Left lung (tissue), 10 donors: ENCODE results near the gene ZFHX3. TPM values are rescaled to one million over a fixed set of nuclear protein-coding genes. Genes with fewer than 3 reads are reported as not detected.

ENCODE experiments used
- ATAC-seq: fragments of 200-7000 bp; cut with Tn5 transposase; one replicate; pipeline ENCODE4 v1.9.1; 2020; ENCODE audit warnings: moderate library complexity
- DNase-seq, 4 donors: peaks; one replicate each; pipeline ENCODE4 v3.0.0-alpha.2; 2013 to 2020
- H3K27ac ChIP-seq, 2 donors: fragments of 200-600 bp; sonication (generic) in 1 of 2; one replicate each; pipeline versions ENCODE4 v1.5.0 to v1.8.0; 2020 to 2021
- H3K27me3 ChIP-seq, 2 donors: fragments of 200-600 bp; sonication (generic) in 1 of 2; one replicate each; pipeline versions ENCODE4 v1.5.0 to v1.8.0; 2020 to 2021
- H3K36me3 ChIP-seq, 2 donors: fragments of 200-600 bp; sonication (generic) in 1 of 2; one replicate each; pipeline versions ENCODE4 v1.5.0 to v1.8.0; 2020 to 2021
- H3K4me1 ChIP-seq, 2 donors: fragments of 200-600 bp; one replicate each; pipeline ENCODE4 v1.8.0; 2021
- H3K4me3 ChIP-seq, 2 donors: fragments of 200-600 bp; sonication (generic) in 1 of 2; one replicate each; pipeline versions ENCODE4 v1.5.0 to v1.8.0; 2020 to 2021; ENCODE audit warnings: mild to moderate bottlenecking in 1 of 2
- H3K9me3 ChIP-seq, 2 donors: fragments of 200-600 bp; sonication (generic) in 1 of 2; one replicate each; pipeline versions ENCODE4 v1.5.0 to v1.8.0; 2020 to 2021
- intact Hi-C, 2 donors: fragments of 100-400 bp; cut with DNase I; formaldehyde crosslinking; loops; one replicate each; pipeline versions ENCODE4 v1.11.2 to v1.14.2; 2022
- polyA plus RNA-seq, 6 donors: library from polyadenylated mRNA; unstranded; fragments of 120-200 nt; gene quantifications; one replicate each; pipeline ENCODE4 v1.2.1, GENCODE V29; 2013; ENCODE audit not compliant: insufficient read length in 6 of 6
- total RNA-seq, 2 donors: library from RNA; stranded (reverse); fragmentation: NEBNext Ultra II Directional; extraction: Animal tissue kit (Norgen Biotek cat#: 25700); gene quantifications; one replicate each; pipeline ENCODE4 v1.2.1, GENCODE V29; 2021
- TF ChIP-seq, protein P1 (sequence below), 2 donors: fragments of 200-600 bp; sonication (generic) in 1 of 2; IDR thresholded peaks; one replicate each; pipeline versions ENCODE4 v1.5.0 to v1.8.0; 2021; ENCODE audit warnings: antibody characterized with exemption in 2 of 2
- donor health status: DM: no; HTN: yes; CAD: no.
- donor health status: DM: no; HTN: no; CAD: no.

The ZFHX3 gene
- total and polyA plus RNA-seq, 8 donors: 21.4 to 34.7 (median 32.2) TPM

DNA sequence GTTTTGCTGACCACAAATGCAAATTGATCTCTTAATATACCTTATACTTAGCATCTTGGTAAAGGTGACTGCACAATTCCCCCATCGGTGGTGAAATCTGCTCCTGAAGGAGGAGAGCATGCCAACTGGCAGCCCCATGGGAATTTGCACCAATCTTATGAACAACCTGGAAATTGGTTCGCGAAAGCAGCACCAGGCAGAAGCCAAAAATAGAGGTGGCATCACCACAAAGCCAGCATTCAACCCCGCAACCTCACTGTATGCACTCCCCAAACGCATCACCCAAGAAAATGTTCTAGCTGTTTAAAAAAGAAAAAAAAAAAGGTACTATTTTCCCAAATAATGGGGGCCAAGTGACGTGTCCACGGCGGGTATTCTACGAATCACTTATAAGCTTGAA, 213.4 kb downstream of the ZFHX3 start:
- Histone ChIP-seq H3K36me3 (no peaks in the 10 kb centered on the region), H3K27ac (no peak overlapping the region), H3K9me3 (no peaks in the 10 kb centered on the region), H3K4me1 (no peaks in the 10 kb centered on the region), H3K27me3 (no peaks in the 10 kb centered on the region), H3K4me3 (no peak overlapping the region)
- intact Hi-C loops: loop anchor here in 1 of 2 donors (10.0 kb wide), 1 partner anchor 230 kb away; no protein-coding TSS in a partner anchor
- DNase-seq: no peak
- TF ChIP-seq, protein P1, sequence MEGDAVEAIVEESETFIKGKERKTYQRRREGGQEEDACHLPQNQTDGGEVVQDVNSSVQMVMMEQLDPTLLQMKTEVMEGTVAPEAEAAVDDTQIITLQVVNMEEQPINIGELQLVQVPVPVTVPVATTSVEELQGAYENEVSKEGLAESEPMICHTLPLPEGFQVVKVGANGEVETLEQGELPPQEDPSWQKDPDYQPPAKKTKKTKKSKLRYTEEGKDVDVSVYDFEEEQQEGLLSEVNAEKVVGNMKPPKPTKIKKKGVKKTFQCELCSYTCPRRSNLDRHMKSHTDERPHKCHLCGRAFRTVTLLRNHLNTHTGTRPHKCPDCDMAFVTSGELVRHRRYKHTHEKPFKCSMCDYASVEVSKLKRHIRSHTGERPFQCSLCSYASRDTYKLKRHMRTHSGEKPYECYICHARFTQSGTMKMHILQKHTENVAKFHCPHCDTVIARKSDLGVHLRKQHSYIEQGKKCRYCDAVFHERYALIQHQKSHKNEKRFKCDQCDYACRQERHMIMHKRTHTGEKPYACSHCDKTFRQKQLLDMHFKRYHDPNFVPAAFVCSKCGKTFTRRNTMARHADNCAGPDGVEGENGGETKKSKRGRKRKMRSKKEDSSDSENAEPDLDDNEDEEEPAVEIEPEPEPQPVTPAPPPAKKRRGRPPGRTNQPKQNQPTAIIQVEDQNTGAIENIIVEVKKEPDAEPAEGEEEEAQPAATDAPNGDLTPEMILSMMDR (IDR thresholded peaks at IDR 0.05): no peak
- ATAC-seq: no peak

DNA sequence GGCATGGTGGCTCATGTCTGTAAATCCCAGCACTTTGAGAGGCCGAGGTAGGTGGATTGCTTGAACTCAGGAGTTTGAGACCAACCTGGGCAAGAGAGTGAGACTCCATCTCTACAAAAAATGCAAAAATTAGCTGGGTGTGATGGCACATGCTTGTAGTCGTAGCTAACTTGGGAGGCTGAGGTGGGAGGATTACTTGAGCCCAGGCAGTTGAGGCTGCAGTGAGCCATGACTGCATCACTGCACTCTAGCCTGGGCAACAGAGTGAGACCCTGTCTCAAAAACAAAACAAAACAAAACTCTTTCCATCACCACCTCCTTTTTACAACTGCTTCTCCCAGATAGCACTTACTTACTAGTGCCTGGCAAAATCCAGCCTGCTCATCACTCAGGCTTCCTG, 214.0 kb downstream of the ZFHX3 start:
- intact Hi-C loops: loop anchor here in 1 of 2 donors (10.0 kb wide), 1 partner anchor 231 kb away; no protein-coding TSS in a partner anchor
- no peaks in the 10 kb centered on the region for H3K4me1 ChIP-seq
- H3K27ac ChIP-seq: no peak overlapping the region
- TF ChIP-seq, protein P1 (IDR thresholded peaks at IDR 0.05): no peak
- no peaks in the 10 kb centered on the region for H3K27me3 ChIP-seq
- H3K9me3 ChIP-seq: no peaks in the 10 kb centered on the region
- H3K36me3 ChIP-seq: no peaks in the 10 kb centered on the region
- no peak overlapping the region for H3K4me3 ChIP-seq
- ATAC-seq (no peak), DNase-seq (no peak)

DNA sequence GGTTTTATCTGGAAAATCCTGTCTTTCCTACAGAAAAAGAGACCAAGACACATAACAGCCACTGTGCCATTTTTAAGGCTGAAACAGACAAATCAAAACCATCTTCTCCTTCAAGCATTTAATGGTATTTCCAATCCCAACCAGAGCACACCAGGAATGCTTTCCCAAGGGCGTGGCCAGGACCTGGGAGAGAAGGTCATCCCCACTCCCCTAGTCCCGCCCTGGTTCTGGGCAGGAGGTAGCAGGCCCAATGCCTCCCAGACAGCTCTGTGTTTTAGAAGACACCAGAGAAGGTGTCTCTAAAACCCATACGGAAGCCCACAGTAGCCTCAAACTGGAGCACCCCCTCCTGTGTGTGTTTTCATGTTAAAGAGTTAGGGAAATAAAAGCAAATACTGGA, 214.4 kb downstream of the ZFHX3 start:
- intact Hi-C loops: loop anchor here in 1 of 2 donors (10.0 kb wide), 1 partner anchor 231 kb away; no protein-coding TSS in a partner anchor
- ATAC-seq (no peak), DNase-seq (no peak)
- H3K4me3 ChIP-seq: no peak overlapping the region
- H3K36me3 ChIP-seq: no peaks in the 10 kb centered on the region
- no peaks in the 10 kb centered on the region for H3K4me1 ChIP-seq
- TF ChIP-seq, protein P1 (IDR thresholded peaks at IDR 0.05): no peak
- H3K27me3 ChIP-seq: no peaks in the 10 kb centered on the region
- H3K27ac ChIP-seq: no peak overlapping the region
- H3K9me3 ChIP-seq: no peaks in the 10 kb centered on the region

DNA sequence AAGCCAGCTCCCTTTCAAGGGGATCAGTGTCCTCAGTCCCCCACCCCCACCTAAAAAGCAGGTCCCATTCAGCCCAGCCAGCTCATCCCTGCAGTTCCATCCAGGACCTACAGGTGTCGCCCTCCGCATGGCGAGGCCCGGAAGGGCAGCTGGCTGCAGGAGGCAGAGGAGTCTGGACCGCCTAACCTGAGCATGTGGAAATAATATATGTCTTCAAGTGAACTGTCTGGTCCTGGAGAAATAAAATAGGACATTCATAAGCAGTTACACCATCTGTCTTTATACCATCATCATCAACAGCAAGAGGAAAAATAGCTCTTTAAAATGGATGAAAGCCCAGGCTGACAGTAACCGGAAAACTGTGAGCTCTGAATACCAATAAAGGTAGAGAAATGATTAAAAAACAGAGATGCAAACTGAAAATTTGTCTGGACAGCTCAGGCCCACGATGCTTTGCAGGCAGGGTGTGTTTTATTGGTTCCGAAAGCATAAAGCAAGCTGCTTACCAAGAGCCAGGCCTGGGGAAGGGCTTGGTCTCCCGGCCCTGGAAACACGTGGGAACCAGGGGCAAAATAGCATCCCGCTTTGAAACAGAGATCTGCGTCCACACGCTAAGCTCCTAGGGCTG, 215.2 kb downstream of the ZFHX3 start:
- no peak overlapping the region for H3K27ac ChIP-seq
- no peak overlapping the region for H3K4me3 ChIP-seq
- no peaks in the 10 kb centered on the region for H3K27me3 ChIP-seq
- DNase-seq (peak in 3 of 4 donors; percentile 76 to 94 (median 81)), ATAC-seq (peak; percentile 99)
- H3K9me3 ChIP-seq: no peaks in the 10 kb centered on the region
- TF ChIP-seq, protein P1 (IDR thresholded peaks at IDR 0.05): peak; percentile 93 to 94
- intact Hi-C loops: loop anchor here in 1 of 2 donors (10.0 kb wide), 1 partner anchor 232 kb away; no protein-coding TSS in a partner anchor
- no peaks in the 10 kb centered on the region for H3K36me3 ChIP-seq
- no peaks in the 10 kb centered on the region for H3K4me1 ChIP-seq

DNA sequence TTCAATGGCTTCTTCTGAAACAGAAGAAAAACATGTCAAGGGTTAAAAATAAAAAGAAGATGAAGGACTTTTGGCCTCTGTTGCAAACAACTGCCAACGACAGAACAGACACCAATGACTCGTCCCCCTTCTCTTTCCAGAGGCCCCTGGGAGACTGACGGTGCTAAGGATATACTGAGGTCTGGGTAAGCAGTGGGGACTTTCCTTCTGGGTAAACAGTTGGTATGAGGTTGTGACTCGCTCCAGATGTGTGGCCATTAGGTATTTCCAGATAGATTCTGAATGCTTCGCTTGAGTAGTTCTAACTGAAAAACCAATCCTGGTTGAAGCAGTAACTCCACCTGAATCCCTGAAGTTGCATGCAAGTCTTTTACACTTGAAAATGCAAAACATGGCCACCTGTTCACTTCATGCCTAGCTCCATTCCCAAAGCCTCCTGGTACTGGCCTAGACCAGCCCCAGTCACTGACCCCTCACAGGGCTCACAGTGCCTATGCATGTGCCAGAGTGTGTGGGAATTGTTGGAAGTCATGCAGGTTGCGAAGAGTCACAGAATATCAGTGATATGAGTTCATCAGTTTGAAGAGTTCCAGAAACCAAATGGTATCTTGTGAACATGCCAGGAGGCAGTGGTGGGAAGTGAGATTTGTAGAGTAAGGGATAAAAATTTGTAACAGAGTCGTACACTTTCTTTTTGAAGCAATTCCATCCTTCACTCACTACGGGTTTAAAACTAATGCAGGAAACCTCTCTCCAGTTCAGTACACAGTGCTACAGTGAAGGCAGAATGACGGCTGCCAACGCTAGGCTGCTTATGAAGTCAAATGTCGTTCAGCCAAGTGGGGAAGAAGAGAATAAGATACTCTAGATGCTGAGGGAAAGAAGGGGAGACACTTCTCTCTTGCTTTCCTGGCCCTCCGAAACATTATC, 217.8 kb downstream of the ZFHX3 start:
- intact Hi-C loops: loop anchor here in 1 of 2 donors (10.0 kb wide), 1 partner anchor 235 kb away; no protein-coding TSS in a partner anchor
- Histone ChIP-seq H3K4me1 (no peaks in the 10 kb centered on the region), H3K4me3 (no peak overlapping the region), H3K36me3 (no peaks in the 10 kb centered on the region), H3K27ac (no peak overlapping the region), H3K27me3 (no peaks in the 10 kb centered on the region), H3K9me3 (no peaks in the 10 kb centered on the region)
- ATAC-seq: no peak
- DNase-seq: no peak
- TF ChIP-seq, protein P1 (IDR thresholded peaks at IDR 0.05): no peak
